CD4-positive, alpha-beta T cell treated with Interleukin-6 for 4 hours (primary cell): Measurements from ENCODE around the gene MAP4K1.
"Not testable (repeated sequence)": the region's sequence is repeated elsewhere in the genome, so short reads cannot be mapped to it uniquely, and the experiment has no call there.

Experiments used
- DNase-seq: peaks from one replicate; pipeline ENCODE4 v3.0.0-alpha.2; 2020; ENCODE audit warnings: mixed read lengths

MAP4K1 gene

DNA sequence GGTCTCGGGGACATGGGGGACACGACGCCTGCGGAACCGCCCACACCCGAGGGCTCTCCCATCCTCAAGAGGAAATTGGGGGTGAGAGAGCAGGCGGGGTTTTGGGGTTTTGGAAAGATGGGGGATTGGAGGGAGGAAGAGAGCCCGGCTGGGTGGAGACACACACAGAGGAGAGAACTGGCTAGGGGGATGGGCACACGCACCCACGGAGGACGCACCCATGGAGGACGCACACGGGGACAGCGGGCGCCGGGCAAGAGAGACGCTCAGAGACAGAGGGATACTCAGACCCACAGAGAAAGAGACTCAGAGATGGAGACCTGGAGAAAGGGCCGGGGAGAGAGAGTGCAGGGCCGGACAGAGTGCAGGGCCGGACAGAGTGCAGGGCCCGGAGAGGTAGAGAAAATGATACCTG is 52.1 kb downstream of the MAP4K1 start:
- no peak for DNase-seq

DNA sequence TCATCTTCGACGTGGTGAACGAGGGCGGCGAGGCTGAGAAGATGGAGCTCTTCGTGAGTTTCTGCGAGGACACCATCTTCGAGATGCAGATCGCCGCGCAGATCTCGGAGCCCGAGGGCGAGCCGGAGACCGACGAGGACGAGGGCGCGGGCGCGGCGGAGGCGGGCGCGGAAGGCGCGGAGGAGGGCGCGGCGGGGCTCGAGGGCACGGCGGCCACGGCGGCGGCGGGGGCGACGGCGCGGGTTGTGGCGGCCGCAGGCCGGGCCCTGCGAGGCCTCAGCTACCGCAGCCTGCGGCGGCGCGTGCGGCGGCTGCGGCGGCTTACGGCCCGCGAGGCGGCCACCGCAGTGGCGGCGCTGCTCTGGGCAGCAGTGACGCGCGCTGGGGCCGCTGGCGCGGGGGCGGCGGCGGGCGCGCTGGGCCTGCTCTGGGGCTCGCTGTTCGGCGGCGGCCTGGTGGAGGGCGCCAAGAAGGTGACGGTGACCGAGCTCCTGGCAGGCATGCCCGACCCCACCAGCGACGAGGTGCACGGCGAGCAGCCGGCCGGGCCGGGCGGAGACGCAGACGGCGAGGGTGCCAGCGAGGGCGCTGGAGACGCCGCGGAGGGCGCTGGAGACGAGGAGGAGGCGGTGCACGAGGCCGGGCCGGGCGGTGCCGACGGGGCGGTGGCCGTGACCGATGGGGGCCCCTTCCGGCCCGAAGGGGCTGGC is 52.6 kb downstream of the MAP4K1 start:
- DNase-seq = peak; percentile 33

DNA sequence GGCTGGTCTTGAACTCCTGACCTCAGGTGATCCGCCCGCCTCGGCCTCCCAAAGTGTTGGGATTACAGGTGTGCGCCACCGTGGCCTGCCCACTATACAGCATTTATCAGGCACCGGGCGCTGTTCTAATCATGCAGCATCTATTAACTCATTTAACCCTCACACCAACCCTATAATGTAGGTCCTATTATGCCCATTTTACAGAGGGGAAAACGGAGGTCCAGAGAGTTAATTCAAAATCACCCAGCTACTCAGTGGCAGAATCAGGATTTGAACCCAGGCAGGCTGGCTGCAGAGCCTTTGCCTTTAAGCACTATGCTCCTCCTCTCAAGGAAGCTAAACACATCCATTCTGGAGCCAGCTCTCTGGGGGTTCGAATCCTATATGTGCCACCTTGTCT is 54.3 kb downstream of the MAP4K1 start:
- DNase-seq = no peak

DNA sequence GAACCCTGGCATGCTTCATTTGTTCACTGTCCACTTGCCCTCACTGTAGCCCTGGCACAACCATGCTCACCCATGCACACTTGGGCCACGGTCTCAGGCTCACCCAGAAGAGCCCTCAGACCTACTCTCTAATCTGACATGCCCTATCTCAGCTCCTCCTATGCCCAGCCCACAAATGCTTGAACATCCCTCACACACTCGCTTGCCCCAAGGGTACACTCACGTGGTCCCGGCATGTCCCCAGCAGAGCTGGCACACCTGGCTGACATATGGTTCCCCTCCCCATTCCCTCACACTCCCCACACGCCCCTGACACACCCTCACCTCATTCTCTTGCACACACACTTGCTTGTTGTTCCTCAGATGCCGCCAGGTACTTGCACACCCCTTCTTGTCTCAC is 55.7 kb downstream of the MAP4K1 start:
- no peak for DNase-seq

DNA sequence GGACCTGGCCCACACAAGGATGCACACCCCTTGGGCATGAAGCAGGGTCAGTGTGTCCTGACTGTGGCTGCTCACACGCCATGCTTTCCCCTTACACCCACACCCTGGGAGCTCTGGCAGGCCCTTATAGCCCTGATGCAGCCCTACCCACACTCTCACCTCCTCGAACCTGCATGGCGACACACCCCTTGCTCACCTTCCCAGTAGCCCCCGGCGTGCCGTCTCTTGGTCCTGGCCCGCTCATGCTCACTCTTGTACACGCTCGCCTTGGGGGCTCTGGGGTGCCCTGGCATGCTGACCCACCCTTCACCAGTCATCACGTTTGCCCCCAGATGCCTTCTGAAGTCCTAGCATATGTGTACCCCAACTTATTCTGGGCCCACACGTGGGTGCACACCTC is 56.1 kb downstream of the MAP4K1 start:
- no peak for DNase-seq

DNA sequence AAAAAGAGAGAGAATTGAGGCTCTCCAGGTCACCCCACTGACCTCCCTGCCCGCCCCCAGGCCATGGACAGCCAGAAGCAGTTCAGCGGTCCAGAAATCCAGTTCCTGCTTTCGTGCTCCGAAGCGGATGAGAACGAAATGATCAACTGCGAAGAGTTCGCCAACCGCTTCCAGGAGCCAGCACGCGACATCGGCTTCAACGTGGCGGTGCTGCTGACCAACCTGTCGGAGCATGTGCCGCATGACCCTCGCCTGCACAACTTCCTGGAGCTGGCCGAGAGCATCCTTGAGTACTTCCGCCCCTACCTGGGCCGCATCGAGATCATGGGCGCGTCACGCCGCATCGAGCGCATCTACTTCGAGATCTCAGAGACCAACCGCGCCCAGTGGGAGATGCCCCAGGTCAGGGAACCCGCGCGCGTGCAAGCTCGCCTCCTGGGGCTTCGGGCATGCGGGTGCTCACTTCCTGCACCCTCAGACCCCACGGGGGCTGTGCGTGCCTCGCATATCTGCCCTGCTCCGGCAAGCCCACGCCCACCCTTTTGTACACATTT is 56.6 kb downstream of the MAP4K1 start:
- no peak for DNase-seq

DNA sequence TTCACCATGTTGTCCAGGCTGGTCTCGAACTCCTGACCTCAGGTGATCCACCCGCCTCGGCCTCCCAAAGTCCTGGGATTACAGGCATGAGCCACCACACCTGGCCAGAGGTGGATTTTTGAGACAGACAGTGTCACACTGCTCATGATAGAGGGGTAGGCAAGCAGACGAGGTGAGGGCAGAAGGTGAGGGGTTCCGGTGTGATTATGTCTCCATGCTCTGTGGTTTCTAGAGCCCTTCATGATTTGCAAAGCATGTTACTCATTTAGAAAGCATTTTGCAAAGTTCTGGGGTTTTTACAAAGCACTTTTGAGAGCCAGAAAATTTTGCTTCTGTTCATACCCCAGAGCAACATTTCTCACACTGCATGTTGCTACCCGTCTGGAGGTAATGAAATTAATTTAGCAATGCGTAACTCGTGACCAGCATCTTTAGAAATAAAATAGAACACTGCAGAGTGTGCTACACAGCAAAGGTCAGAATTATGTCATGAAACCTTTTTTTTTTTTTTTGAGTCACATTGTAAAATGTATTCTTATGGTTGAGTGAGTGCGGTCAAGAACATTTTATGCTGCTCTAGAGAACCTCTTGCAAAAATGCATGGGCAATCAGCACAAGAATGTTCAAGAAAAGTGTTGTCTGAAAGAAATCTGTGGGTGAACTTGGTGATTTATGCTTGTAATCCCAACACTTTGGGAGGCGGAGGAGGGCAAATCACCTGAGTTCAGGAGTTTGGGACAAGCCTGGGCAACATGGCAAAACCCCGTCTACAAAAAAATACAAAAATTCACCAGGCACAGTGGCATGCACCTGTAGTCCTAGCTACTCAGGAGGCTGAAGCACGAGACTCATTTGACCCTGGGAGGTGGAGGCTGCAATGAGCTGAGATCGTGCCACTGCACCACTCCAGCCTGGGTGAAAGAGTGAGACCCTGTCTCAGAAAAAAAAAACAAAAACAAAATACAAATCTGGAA is 58.0 kb downstream of the MAP4K1 start:
- DNase-seq = peak; percentile 57

DNA sequence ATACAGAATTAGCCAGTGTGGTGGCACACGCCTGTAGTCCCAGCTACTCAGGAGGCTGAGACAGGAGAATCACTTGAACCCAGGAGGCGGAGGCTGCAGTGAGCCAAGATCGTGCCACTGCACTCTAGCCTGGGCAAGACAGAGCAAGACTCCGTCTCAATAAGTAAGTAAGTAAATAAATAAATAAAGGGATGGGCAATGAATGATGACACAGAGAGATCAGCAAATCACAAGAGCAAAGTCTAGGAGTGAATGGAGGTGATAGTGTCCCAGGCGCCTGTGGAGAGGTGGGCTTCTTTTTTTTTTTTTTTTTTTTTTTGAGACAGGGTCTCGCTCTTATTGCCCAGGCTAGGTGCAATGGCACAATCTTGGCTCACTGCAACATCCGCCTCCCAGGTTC is 58.8 kb downstream of the MAP4K1 start:
- not testable (repeated sequence) for DNase-seq

DNA sequence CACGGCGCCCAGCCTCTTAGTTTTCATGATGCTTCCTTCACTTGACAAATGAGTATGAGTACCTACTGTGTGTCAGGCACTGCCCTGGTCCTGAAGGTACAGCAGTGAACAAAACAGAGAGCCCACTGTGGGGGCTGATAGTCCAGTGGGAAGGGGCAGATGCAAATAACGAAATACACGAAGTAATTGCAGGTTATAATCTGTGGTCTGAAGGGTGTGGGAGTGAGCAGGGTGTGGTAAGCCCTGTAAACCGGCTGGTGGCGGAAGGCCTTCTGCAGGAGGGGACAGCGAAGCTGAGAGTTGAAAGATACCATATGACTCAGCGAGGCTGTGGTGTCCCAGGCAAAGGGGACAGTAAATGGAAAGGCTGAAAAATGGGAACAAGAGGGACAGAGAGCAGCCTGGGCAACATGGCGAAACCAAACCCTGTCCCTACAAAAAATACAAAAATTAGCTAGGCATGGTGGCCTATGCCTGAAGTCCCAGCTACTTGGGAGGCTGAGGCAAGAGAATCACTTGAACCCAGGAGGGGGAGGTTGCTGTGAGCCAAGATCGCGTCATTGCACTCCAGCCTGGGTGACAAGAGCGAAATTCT is 60.5 kb downstream of the MAP4K1 start:
- peak; percentile 63 for DNase-seq

DNA sequence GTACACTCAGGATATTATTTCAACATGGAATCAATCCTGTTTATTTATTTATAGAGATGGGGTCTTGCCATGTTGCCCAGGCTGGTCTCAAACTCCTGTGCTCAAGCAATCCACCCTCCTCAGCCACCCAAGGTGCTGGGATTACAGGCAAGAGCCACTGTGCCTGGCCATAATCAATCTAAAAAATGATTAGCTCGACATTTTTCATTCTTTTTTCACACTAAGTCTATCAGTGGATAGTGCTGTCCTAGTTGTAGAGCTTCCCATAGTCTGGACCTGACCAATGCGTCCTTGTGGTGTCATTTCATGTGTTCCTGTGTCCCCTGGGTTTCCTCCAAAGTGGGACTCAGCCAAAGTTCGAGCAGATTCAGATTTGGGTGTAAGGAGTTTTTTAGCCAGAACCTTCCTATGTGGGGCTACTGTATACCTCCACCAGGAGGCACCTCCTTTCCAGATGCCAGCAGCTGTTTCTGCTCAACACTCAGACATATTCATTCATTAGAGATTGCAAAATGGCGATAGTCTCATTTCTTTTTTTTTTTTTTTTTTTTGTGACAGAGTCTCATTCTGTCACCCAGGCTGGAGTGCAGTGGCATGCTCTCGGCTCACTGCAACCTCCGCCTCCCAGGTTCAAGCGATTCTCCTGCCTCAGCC is 61.1 kb downstream of the MAP4K1 start:
- DNase-seq = no peak

DNA sequence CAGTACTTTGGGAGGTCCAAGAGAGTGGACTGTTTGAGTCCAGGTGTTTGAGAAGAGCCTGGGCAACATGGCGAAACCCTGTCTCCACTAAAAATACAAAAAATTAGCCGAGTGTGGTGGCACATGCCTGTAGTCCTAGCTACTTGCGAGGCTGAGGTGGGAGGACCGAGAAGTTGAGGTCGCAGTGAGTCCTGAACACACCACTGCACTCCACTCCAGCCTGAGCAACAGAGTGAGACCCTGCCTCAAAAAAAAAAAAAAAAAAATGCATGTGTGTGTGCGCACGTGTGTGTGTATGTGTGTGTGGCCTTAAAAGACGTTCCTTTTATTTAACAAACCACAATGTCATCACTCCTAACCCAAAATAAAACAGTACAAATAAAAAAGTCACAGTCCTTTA is 62.6 kb downstream of the MAP4K1 start:
- DNase-seq = no peak

DNA sequence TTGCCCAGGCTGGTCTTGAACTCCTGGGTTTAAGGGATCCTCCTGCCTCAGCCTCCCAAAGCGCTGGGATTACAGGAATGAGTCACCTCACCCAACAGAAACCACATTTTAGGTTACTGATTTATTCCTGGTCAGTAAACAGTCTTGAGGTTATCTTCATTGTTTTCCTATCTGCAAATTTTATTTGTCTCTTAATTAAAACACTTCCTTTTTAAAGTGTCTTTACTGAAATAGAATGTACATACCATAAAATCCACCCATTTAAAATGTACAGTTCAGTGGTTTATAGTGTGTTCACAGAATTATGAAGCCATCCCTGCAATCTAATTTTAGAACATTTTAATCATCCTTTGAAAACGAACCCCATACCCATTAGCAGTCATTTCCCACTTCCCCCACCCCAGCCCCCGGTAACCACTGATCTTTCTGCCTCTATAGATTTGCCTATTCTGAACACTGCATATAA is 63.0 kb downstream of the MAP4K1 start:
- no peak for DNase-seq

DNA sequence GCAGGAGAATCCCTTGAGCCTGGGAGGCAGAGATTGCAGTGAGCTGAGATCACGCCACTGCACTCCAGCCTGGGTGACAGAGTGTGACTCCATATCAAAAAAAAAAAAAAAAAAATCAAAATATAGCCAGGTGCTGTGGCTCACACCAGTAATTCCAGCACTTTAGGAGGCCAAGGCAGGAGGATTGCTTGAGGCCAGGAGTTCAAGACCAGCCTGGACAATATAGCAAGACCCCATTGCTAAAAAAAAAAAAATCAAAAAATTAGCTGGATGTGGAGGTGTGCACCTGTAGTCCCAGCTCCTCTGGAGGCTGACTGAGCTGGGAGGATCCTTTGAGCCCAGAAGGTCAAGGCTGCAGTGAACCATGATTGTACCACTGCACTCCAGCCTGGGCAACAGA is 64.5 kb downstream of the MAP4K1 start:
- DNase-seq = not testable (repeated sequence)

DNA sequence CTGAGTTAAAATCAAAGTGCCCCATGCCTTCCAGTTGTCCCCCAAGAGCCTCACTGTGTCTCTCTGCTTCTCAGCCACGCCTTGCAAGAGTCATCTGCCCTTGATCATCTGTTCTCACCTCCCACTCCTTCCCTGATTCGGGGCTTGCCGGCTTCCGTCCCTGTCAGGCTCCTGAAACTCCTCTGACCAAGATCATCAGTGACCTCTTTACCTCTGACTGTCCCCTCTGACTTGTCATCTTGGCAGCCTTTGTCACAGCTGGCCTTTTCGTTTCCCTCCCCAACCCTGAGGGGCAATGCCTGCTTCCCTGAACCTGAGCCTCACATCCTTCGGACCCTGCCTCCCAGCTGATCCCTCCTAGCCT is 66.3 kb downstream of the MAP4K1 start:
- peak; percentile 31 for DNase-seq

DNA sequence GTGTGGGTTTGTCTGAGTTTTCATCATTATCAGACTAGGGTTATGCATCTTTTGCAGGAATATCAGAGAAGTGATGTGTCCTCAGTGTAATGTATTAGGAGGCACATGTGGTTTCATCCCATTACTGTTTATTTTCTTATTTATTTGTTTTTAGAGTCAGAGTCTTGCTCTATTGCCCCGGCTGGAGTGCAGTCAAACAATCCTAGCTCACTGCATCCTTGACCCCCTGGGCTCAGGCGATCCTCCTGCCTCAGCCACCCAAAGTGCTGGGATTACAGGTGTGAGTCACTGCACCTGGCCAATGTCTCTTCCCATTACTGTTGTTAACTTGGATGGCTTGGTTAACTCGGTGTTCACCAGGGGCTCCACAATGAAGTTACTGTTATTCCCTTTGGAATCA is 67.4 kb downstream of the MAP4K1 start:
- DNase-seq = no peak

DNA sequence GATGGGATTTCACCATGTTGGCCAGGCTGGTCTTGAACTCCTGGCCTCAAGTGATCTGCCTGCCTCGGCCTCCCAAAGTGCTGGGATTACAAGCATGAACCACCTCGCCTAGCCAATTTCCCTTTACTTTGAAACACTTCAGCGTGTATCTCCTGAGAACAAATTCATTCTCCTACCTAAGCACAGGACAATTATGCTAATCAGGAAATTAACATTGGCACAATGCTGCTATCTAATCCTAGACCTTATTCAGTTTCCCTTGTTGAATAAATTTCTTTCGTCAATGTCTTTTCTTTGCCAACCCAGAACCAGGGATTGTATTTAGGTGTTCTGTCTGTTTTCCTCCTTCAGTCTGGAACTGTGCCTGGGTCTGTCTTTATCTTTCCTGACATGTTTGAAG is 67.8 kb downstream of the MAP4K1 start:
- DNase-seq = no peak

DNA sequence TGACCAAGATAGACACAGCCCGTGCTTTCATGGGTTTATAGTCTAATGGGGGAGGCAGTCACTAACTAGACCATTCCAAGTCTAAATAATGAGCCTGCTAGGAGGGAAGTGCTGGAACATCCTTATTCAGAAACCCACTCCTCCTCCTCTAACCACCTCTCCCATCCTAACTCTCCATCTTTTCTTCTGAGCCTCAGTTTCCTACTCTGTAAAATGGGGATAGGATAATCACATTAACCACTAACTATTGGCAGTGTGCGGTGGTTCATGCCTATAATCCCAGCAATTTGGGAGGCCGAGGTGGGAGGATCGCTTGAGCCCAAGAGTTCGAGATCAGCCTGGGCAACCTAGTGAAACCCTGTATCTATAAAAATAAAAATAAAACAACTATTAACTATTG is 68.7 kb downstream of the MAP4K1 start:
- no peak for DNase-seq

DNA sequence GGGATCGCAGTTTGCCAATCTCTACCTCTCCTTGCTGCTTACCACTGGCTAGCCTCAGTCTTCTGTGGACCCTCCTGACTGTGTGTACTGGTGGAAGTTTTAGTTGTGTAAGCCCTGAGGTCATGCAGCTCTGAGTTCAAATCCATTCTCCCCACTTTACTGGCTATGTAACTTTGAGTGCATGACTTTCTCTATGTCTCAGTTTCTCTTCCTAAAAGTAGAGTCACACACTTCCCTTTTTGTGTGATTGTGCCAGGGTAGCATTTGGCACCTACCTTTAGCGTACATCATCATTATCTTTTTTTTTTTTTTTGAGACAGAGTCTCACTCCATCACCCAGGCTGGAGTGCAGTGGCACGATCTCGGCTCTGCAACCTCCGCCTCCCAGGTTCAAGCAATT is 70.3 kb downstream of the MAP4K1 start:
- DNase-seq = no peak

DNA sequence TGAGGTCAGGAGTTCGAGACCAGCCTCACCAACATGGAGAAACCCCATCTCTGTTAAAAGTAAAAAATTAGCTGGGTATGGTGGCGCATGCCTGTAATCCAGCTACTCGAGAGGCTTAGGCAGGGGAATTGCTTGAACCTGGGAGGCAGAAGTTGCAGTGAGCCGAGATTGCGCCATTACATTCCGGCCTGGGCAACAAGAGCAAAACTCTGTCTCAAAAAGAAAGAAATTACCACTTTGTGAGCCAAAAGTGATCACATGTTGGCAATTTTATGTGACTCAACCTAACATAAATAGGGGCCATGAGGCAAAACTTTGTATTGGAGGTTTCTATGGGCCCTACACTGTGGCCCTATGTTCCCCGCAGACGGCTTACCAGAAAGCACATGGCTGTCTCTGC is 72.2 kb downstream of the MAP4K1 start:
- no peak for DNase-seq

DNA sequence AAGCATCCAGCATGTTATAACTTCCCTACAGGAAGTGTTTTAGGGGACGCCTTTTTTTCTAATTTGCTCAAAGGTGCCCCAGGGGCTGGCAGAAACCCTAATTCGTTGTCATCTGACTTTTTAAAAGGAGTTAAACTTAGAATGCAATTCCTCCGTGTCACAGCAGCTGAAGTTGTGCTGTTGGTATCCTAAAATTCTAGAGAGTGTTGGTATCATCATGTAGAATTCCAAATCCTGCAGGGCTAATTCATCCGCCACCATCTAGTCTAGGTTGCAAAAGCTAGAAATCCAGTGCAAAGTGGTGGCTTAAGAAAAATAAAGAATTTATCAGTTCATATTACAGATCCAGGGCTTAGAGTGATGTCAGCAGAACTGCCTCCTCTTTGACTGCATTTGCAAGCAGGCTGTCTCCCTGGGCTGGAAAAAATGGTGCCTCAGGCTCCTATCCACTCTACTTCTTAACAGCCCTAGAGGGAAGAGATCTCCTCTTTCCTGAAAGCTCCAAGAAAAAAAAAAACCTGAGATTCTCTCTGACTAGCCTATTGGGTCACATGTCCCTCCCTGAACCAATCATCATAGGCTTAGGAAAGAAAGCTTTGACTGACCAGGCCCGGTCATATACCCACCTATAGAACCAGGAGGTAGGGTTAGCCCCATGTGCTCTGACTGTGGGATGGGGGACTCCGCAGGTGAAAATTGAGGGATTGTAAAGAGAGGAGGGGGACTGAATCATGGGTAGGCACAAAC is 73.0 kb downstream of the MAP4K1 start:
- DNase-seq = peak; percentile 43

DNA sequence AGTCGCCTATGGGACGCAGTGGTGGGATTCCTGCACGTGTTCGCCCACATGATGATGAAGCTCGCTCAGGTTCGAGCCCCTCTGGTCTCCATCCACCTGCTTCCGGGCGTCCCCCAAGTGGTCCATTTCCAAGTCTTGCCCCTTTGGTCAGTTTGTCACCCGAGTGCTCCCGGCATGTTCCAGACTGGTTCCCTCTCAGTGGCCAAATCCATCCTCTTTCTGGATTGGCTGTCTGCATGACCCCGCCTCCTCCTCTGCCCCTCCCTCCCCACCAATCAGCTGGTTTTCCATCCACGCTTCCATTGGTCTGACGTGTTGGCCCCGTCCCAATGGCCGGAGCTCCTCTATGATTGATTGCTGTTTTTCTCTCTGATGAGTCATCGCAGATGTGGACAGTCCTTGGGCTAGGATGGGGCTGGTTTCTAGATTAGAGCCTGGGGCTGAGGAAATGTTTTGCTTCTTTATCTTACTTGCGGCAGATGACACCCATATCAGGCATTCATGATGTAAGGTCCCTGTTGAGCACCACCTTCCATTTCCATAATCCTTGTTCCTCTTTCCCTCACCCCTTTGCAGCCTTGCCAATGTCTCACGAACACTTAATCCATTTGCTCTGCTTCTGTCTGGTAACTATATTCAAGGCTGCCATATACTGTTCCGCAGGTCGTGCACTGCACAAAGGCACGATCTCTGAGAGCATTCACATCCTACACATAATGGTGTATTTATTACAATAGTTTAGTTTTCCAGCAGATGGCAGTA is 73.8 kb downstream of the MAP4K1 start:
- DNase-seq = peak; percentile 33
